Activated naive CD4-positive, alpha-beta T cell treated with anti-CD3 and anti-CD28 coated beads, Interleukin-2, amount 50 U/mL, for 72 hours (primary cell): ENCODE measurements around the gene EDC4. TPM values are rescaled to one million over a fixed set of nuclear protein-coding genes. Genes with fewer than 3 reads are reported as not detected.
"Not testable (repeated sequence)": the region's sequence is repeated elsewhere in the genome, so short reads cannot be mapped to it uniquely, and the experiment has no call there.

Experiments used
- ATAC-seq, 2 donors: fragments of 150-1000 bp; cut with Tn5 transposase; 2 replicates each; pipeline ENCODE4 v1.10.0; 2021; ENCODE audit warnings: mild to moderate bottlenecking in 2 of 2, moderate library complexity in 2 of 2
- DNase-seq, 2 donors: peaks; one replicate each; pipeline ENCODE4 v3.0.0; 2021 to 2022; ENCODE audit warnings: low spot score in 2 of 2
- H3K27ac Mint-ChIP-seq, 2 donors: one replicate each; pipeline ENCODE4 v1.8.0; 2022; ENCODE audit warnings: mild to moderate bottlenecking in 2 of 2, mixed read lengths in 2 of 2
- H3K36me3 Mint-ChIP-seq, 2 donors: one replicate each; pipeline ENCODE4 v1.8.0; 2022; ENCODE audit warnings: mixed read lengths in 2 of 2
- H3K9me3 Mint-ChIP-seq, 2 donors: one replicate each; pipeline ENCODE4 v1.8.0; 2022; ENCODE audit warnings: mixed read lengths in 2 of 2
- total RNA-seq, 2 donors: library from RNA; stranded (reverse); gene quantifications; one replicate each; pipeline ENCODE4 v1.2.3, GENCODE V29; 2022

Gene EDC4
- 100 to 1,000 TPM; 108 to 117 TPM for total RNA-seq

GRCh38 chr16:67872631-67873434 lies at the start of gene EDC4:
EDC4 (plus strand) TSS chr16:67873052; CDS start chr16:67873262, 210 bp downstream.
- Mint-ChIP-seq H3K27ac (peak within 1 kb of the TSS; percentile 85 to 91), H3K36me3 (peaks cover 0 to 8% of the 10 kb centered on the region in 2 donors), H3K9me3 (no peaks in the 10 kb centered on the region)
- ATAC-seq (peak; percentile 88 to 93), DNase-seq (peak; percentile 89 to 94)

- ATAC-seq, result no peak
- no peaks in the 10 kb centered on the region for H3K36me3 Mint-ChIP-seq
- H3K27ac Mint-ChIP-seq, result no peak overlapping the region
- DNase-seq, result no peak
- H3K9me3 Mint-ChIP-seq, result no peaks in the 10 kb centered on the region
These were observed 47.7 kb upstream of the EDC4 start for GRCh38 chr16:67825119-67825518.

GRCh38 chr16:67825906-67826305 lies 46.9 kb upstream of the EDC4 start:
- no peaks in the 10 kb centered on the region for H3K36me3 Mint-ChIP-seq
- no peak overlapping the region for H3K27ac Mint-ChIP-seq
- DNase-seq, result no peak
- no peaks in the 10 kb centered on the region for H3K9me3 Mint-ChIP-seq
- no peak for ATAC-seq

- ATAC-seq (no peak), DNase-seq (no peak)
- no peaks in the 10 kb centered on the region for H3K9me3 Mint-ChIP-seq
- H3K27ac Mint-ChIP-seq, result peak overlapping the region in 1 of 2 donors; percentile 85
- H3K36me3 Mint-ChIP-seq, result peaks cover 0 to 4% of the 10 kb centered on the region in 2 donors
These were observed 44.2 kb upstream of the EDC4 start for GRCh38 chr16:67828651-67829050.

- peak overlapping the region; percentile 86 to 96 for H3K27ac Mint-ChIP-seq
- H3K36me3 Mint-ChIP-seq, result peaks cover 0 to 6% of the 10 kb centered on the region in 2 donors
- ATAC-seq, result no peak
- DNase-seq, result no peak
- no peaks in the 10 kb centered on the region for H3K9me3 Mint-ChIP-seq
These were observed 39.8 kb upstream of the EDC4 start for GRCh38 chr16:67833030-67833414.

GRCh38 chr16:67833415-67834241 lies 39.2 kb upstream of the EDC4 start:
- peaks cover 0 to 6% of the 10 kb centered on the region in 2 donors for H3K36me3 Mint-ChIP-seq

GRCh38 chr16:67834242-67834614 lies 38.6 kb upstream of the EDC4 start:
- DNase-seq (no peak), ATAC-seq (no peak)
- H3K27ac Mint-ChIP-seq, result peak overlapping the region in 1 of 2 donors; percentile 96
- H3K9me3 Mint-ChIP-seq, result no peaks in the 10 kb centered on the region
- H3K36me3 Mint-ChIP-seq, result peaks cover 0 to 6% of the 10 kb centered on the region in 2 donors

More at GRCh38 chr16:67833415-67834241, 39.2 kb upstream of the EDC4 start:
- DNase-seq (peak; percentile 92 to 95), ATAC-seq (peak; percentile 99 to 100)
- Mint-ChIP-seq H3K9me3 (no peaks in the 10 kb centered on the region), H3K27ac (peak overlapping the region; percentile 86 to 96)

GRCh38 chr16:67837190-67837589 lies 35.7 kb upstream of the EDC4 start:
- not testable (repeated sequence) for DNase-seq, ATAC-seq, H3K9me3 Mint-ChIP-seq, H3K27ac Mint-ChIP-seq, H3K36me3 Mint-ChIP-seq

GRCh38 chr16:67837811-67838210 lies 35.0 kb upstream of the EDC4 start:
- no peak for ATAC-seq
- DNase-seq, result no peak
- Mint-ChIP-seq H3K27ac (no peak overlapping the region), H3K9me3 (no peaks in the 10 kb centered on the region), H3K36me3 (peaks cover 2 to 10% of the 10 kb centered on the region in 2 donors)

GRCh38 chr16:67841198-67841815 lies 31.5 kb upstream of the EDC4 start:
- DNase-seq (no peak), ATAC-seq (no peak)
- no peaks in the 10 kb centered on the region for H3K9me3 Mint-ChIP-seq
- peaks cover 19 to 27% of the 10 kb centered on the region in 2 donors for H3K36me3 Mint-ChIP-seq
- H3K27ac Mint-ChIP-seq, result peak overlapping the region; percentile 90 to 96

- DNase-seq, result peak; percentile 96
- Mint-ChIP-seq H3K9me3 (no peaks in the 10 kb centered on the region), H3K36me3 (peaks cover 19 to 27% of the 10 kb centered on the region in 2 donors), H3K27ac (peak within 1 kb of the TSS; percentile 90 to 97)
- ATAC-seq, result peak; percentile 52 to 61
These were observed 30.9 kb upstream of the EDC4 start, which contains the start of gene THAP11 for GRCh38 chr16:67841816-67842508. THAP11 (plus strand) TSS chr16:67842320; CDS start chr16:67842555, 235 bp downstream.

GRCh38 chr16:67842509-67843342 lies 30.1 kb upstream of the EDC4 start:
- ATAC-seq (peak; percentile 5 to 36), DNase-seq (peak; percentile 61 to 68)
- H3K27ac Mint-ChIP-seq, result peak overlapping the region; percentile 90 to 97
- H3K36me3 Mint-ChIP-seq, result peaks cover 19 to 30% of the 10 kb centered on the region in 2 donors
- no peaks in the 10 kb centered on the region for H3K9me3 Mint-ChIP-seq

- DNase-seq, result no peak
- H3K27ac Mint-ChIP-seq, result peak overlapping the region; percentile 90 to 97
- H3K9me3 Mint-ChIP-seq, result no peaks in the 10 kb centered on the region
- H3K36me3 Mint-ChIP-seq, result peaks cover 19 to 33% of the 10 kb centered on the region in 2 donors
- no peak for ATAC-seq
These were observed 29.5 kb upstream of the EDC4 start for GRCh38 chr16:67843343-67843765.

- H3K9me3 Mint-ChIP-seq, result no peaks in the 10 kb centered on the region
These were observed 28.4 kb upstream of the EDC4 start for GRCh38 chr16:67844497-67844896.

GRCh38 chr16:67845291-67846062 lies 27.4 kb upstream of the EDC4 start:
- no peaks in the 10 kb centered on the region for H3K9me3 Mint-ChIP-seq

More at GRCh38 chr16:67844497-67844896, 28.4 kb upstream of the EDC4 start:
- DNase-seq (no peak), ATAC-seq (no peak)
- Mint-ChIP-seq H3K36me3 (peaks cover 19 to 33% of the 10 kb centered on the region in 2 donors), H3K27ac (peak overlapping the region in 1 of 2 donors; percentile 90)

More at GRCh38 chr16:67845291-67846062, 27.4 kb upstream of the EDC4 start:
- H3K36me3 Mint-ChIP-seq, result peaks cover 24 to 33% of the 10 kb centered on the region in 2 donors
- DNase-seq (no peak), ATAC-seq (no peak)
- H3K27ac Mint-ChIP-seq, result peak overlapping the region; percentile 90 to 97
